Lower lobe of right lung (tissue), 2 donors: ENCODE results near the gene SEC16B. TPM values are rescaled to one million over a fixed set of nuclear protein-coding genes. Genes with fewer than 3 reads are reported as not detected.

Source experiments
- ATAC-seq, 2 donors: fragments of 200-7000 bp; cut with Tn5 transposase; one replicate each; pipeline ENCODE4 v1.9.1; 2020 to 2022; ENCODE audit warnings: mild to moderate bottlenecking in 2 of 2, moderate library complexity in 2 of 2
- DNase-seq: peaks from one replicate; pipeline ENCODE4 v3.0.0-alpha.2; 2020
- H3K27ac ChIP-seq: fragments of 200-600 bp; one replicate; pipeline ENCODE4 v1.8.0; 2022
- H3K27me3 ChIP-seq: fragments of 200-600 bp; one replicate; pipeline ENCODE4 v1.8.0; 2022; ENCODE audit warnings: low read depth
- H3K36me3 ChIP-seq: fragments of 200-600 bp; one replicate; pipeline ENCODE4 v1.8.0; 2022; ENCODE audit warnings: mild to moderate bottlenecking
- H3K4me1 ChIP-seq: fragments of 200-600 bp; one replicate; pipeline ENCODE4 v1.8.0; 2022
- H3K4me3 ChIP-seq: fragments of 200-600 bp; one replicate; pipeline ENCODE4 v1.8.0; 2022; ENCODE audit warnings: mild to moderate bottlenecking
- H3K9me3 ChIP-seq: fragments of 200-600 bp; one replicate; pipeline ENCODE4 v1.8.0; 2022
- CTCF ChIP-seq: fragments of 200-600 bp; IDR thresholded peaks from one replicate; pipeline ENCODE4 v1.8.0; 2022; ENCODE audit warnings: antibody characterized with exemption, mild to moderate bottlenecking
- intact Hi-C: fragments of 100-400 bp; cut with DNase I; formaldehyde crosslinking; loops from one replicate; pipeline ENCODE4 v1.11.0; 2022
- total RNA-seq: library from RNA; stranded (reverse); fragmentation: NEBNext Ultra II Directional; extraction: Animal tissue kit (Norgen Biotek cat#: 25700); gene quantifications from one replicate; pipeline ENCODE4 v1.2.1, GENCODE V29; 2021
- donor health status: DM: no; HTN: yes; CAD: no; lungs with severe emphysema.

The SEC16B gene
- total RNA-seq, 1 donor from 2014 or later = 1.9 TPM

GRCh38 chr1:177920091-177920490 is 49.8 kb downstream of the SEC16B start:
- Histone ChIP-seq H3K4me3 (no peak overlapping the region), H3K27me3 (no peaks in the 10 kb centered on the region), H3K36me3 (no peaks in the 10 kb centered on the region), H3K9me3 (no peaks in the 10 kb centered on the region), H3K27ac (no peak overlapping the region), H3K4me1 (no peaks in the 10 kb centered on the region)
- TF ChIP-seq CTCF = no peak
- ATAC-seq (no peak), DNase-seq (no peak)
- intact Hi-C loops = no loop called here

GRCh38 chr1:177915641-177916040 is 54.2 kb downstream of the SEC16B start:
- intact Hi-C loops = no loop called here

GRCh38 chr1:177914603-177915002 is 55.3 kb downstream of the SEC16B start:
- ATAC-seq (no peak), DNase-seq (no peak)
- H3K9me3 ChIP-seq = no peaks in the 10 kb centered on the region
- H3K27ac ChIP-seq = no peak overlapping the region
- no peak overlapping the region for H3K4me3 ChIP-seq
- no peaks in the 10 kb centered on the region for H3K36me3 ChIP-seq
- TF ChIP-seq CTCF = no peak
- no peaks in the 10 kb centered on the region for H3K27me3 ChIP-seq
- no peaks in the 10 kb centered on the region for H3K4me1 ChIP-seq
- intact Hi-C loops = no loop called here

More at GRCh38 chr1:177915641-177916040, 54.2 kb downstream of the SEC16B start:
- H3K36me3 ChIP-seq = no peaks in the 10 kb centered on the region
- no peaks in the 10 kb centered on the region for H3K9me3 ChIP-seq
- DNase-seq (no peak), ATAC-seq (no peak)
- H3K27me3 ChIP-seq = no peaks in the 10 kb centered on the region
- H3K4me1 ChIP-seq = no peaks in the 10 kb centered on the region
- no peak overlapping the region for H3K4me3 ChIP-seq
- no peak overlapping the region for H3K27ac ChIP-seq
- TF ChIP-seq CTCF = no peak

- no peaks in the 10 kb centered on the region for H3K4me1 ChIP-seq
- no peak overlapping the region for H3K27ac ChIP-seq
- no peaks in the 10 kb centered on the region for H3K27me3 ChIP-seq
- no peak overlapping the region for H3K4me3 ChIP-seq
- intact Hi-C loops = no loop called here
- no peaks in the 10 kb centered on the region for H3K36me3 ChIP-seq
- ATAC-seq = no peak
- TF ChIP-seq CTCF = no peak
- DNase-seq = no peak
- H3K9me3 ChIP-seq = no peaks in the 10 kb centered on the region
Measured at GRCh38 chr1:177913762-177914540, 55.9 kb downstream of the SEC16B start.

GRCh38 chr1:177912991-177913390 is 56.9 kb downstream of the SEC16B start:
- Histone ChIP-seq H3K4me3 (no peak overlapping the region), H3K4me1 (no peaks in the 10 kb centered on the region), H3K36me3 (no peaks in the 10 kb centered on the region), H3K9me3 (no peaks in the 10 kb centered on the region), H3K27ac (no peak overlapping the region), H3K27me3 (no peaks in the 10 kb centered on the region)
- ATAC-seq (no peak), DNase-seq (no peak)
- intact Hi-C loops = no loop called here
- no peak for TF ChIP-seq CTCF
